ENCODE data around the gene PATJ. TPM values are rescaled to one million over a fixed set of nuclear protein-coding genes. Genes with fewer than 3 reads are reported as not detected.
A peak's percentile ranks its signal among the peaks of the same experiment; 100 is the strongest.
"Not testable (repeated sequence)": the region's sequence is repeated elsewhere in the genome, so short reads cannot be mapped to it uniquely, and the experiment has no call there.

Gene PATJ
- polyA plus RNA-seq, 1 donor from 2014 or later: 7.8 TPM

GRCh38 chr1:61948685-61949084 is 206.4 kb downstream of the PATJ start:
- H3K79me2 ChIP-seq (replicated peaks; ENCODE audit: insufficient read depth, low read length); H3F3A ChIP-seq (ENCODE audit: insufficient read depth, low read length, poor library complexity, severe bottlenecking); H3K27me3 ChIP-seq (ENCODE audit: insufficient read depth, low read depth, low read length); H3K9me3 ChIP-seq (ENCODE audit: low read length); H3K4me2 ChIP-seq (ENCODE audit: low read length); H2AFZ ChIP-seq (ENCODE audit: low read depth, low read length); H3K36me3 ChIP-seq (ENCODE audit: insufficient read depth, low read length); H3K27ac ChIP-seq (ENCODE audit: low read length); H4K20me1 ChIP-seq (ENCODE audit: insufficient read depth); H3K9ac ChIP-seq (ENCODE audit: low read length); H3K9me2 ChIP-seq (ENCODE audit: insufficient read depth, low read length); H3K4me3 ChIP-seq (ENCODE audit: low read length): not testable (repeated sequence)

DNA sequence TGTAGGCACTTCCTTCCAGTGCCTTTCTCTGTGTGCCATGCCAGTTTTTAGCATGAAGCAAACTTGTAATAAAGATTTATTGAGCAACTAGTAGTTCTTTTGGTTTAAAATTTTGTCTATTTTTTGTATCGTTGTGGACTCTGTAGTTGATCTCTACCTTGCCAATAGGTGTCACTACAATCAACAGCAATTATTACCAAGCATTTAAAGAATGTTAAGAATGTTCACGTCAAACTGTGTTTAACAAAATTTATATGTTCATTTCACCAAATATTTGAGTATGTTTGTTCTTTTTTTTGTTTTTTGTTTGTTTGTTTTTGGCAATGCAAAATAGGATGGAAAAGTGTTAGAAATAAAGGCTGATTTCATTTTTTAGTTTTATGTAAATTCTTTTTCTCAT is 208.1 kb downstream of the PATJ start:
- no peak overlapping the region for H3K27ac ChIP-seq (ENCODE audit: low read length)
- H3F3A ChIP-seq (ENCODE audit: insufficient read depth, low read length, poor library complexity, severe bottlenecking): no peaks in the 10 kb centered on the region
- no peak overlapping the region for H3K9ac ChIP-seq (ENCODE audit: low read length)
- no peaks in the 10 kb centered on the region for H3K27me3 ChIP-seq (ENCODE audit: insufficient read depth, low read depth, low read length)
- no peaks in the 10 kb centered on the region for H3K79me2 ChIP-seq (replicated peaks; ENCODE audit: insufficient read depth, low read length)
- H3K4me2 ChIP-seq (ENCODE audit: low read length): no peak overlapping the region
- no peaks in the 10 kb centered on the region for H3K9me3 ChIP-seq (ENCODE audit: low read length)
- H4K20me1 ChIP-seq (ENCODE audit: insufficient read depth): no peaks in the 10 kb centered on the region
- H3K9me2 ChIP-seq (ENCODE audit: insufficient read depth, low read length): no peaks in the 10 kb centered on the region
- no peak overlapping the region for H3K4me3 ChIP-seq (ENCODE audit: low read length)
- H2AFZ ChIP-seq (ENCODE audit: low read depth, low read length): no peak overlapping the region
- TF ChIP-seq, protein P1, sequence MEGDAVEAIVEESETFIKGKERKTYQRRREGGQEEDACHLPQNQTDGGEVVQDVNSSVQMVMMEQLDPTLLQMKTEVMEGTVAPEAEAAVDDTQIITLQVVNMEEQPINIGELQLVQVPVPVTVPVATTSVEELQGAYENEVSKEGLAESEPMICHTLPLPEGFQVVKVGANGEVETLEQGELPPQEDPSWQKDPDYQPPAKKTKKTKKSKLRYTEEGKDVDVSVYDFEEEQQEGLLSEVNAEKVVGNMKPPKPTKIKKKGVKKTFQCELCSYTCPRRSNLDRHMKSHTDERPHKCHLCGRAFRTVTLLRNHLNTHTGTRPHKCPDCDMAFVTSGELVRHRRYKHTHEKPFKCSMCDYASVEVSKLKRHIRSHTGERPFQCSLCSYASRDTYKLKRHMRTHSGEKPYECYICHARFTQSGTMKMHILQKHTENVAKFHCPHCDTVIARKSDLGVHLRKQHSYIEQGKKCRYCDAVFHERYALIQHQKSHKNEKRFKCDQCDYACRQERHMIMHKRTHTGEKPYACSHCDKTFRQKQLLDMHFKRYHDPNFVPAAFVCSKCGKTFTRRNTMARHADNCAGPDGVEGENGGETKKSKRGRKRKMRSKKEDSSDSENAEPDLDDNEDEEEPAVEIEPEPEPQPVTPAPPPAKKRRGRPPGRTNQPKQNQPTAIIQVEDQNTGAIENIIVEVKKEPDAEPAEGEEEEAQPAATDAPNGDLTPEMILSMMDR (IDR thresholded peaks at IDR 0.05; ENCODE audit: poor library complexity, severe bottlenecking): peak; percentile 39
- TF ChIP-seq EZH2 (IDR thresholded peaks at IDR 0.05; ENCODE audit: borderline replicate concordance, insufficient read depth, low read length, poor library complexity, severe bottlenecking) (no peak), REST (IDR thresholded peaks at IDR 0.05; ENCODE audit: borderline replicate concordance) (no peak)
- H3K36me3 ChIP-seq (ENCODE audit: insufficient read depth, low read length): no peaks in the 10 kb centered on the region

DNA sequence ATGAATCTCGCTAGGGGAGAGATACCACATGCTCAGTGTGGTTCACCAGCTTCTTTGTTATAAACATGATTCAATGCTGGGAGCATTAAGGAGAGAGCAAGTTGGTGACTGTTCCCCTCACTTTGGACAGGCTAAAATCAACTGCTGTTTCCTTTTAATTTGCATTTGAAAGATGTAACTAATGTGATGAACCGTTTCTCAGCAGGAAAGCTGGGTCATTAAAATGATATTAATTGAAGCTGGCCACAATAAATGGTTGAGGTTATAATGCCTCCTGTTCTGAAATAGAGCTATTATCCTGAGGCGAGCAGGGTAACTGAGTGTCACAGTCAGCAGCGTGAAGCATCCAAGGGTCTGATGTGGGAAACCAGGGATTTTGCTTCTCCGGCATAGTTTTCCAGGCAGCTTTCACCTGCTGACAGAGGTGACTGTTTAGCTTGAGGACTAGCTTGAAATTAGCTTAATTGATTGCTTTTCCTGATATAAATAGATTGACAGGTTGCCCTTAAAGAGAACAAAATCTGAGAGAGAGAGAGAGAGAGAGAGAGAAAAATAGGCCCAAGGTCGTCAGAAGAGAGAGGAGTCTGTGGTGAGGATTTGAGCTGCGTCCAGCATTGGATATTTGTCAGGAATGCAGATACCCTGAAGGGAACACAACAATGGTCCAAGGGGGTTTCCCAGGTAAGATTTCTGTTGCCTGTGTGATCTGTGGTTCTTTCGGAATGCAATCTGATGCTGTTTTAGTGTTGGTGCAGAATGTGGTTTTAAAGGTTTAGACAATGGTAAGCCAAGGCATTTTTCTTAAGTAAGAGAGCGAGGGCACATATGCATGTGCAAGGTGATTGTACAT is 209.7 kb downstream of the PATJ start:
- Histone ChIP-seq H3K27me3 (ENCODE audit: insufficient read depth, low read depth, low read length) (no peaks in the 10 kb centered on the region), H4K20me1 (ENCODE audit: insufficient read depth) (no peaks in the 10 kb centered on the region), H3K9me3 (ENCODE audit: low read length) (no peaks in the 10 kb centered on the region), H3K4me2 (ENCODE audit: low read length) (peak overlapping the region; percentile 54), H2AFZ (ENCODE audit: low read depth, low read length) (no peak overlapping the region), H3K4me3 (ENCODE audit: low read length) (peak overlapping the region; percentile 53), H3F3A (ENCODE audit: insufficient read depth, low read length, poor library complexity, severe bottlenecking) (no peaks in the 10 kb centered on the region), H3K9ac (ENCODE audit: low read length) (peak overlapping the region; percentile 29), H3K9me2 (ENCODE audit: insufficient read depth, low read length) (no peaks in the 10 kb centered on the region), H3K36me3 (ENCODE audit: insufficient read depth, low read length) (no peaks in the 10 kb centered on the region), H3K79me2 (replicated peaks; ENCODE audit: insufficient read depth, low read length) (no peaks in the 10 kb centered on the region), H3K27ac (ENCODE audit: low read length) (peak overlapping the region; percentile 21)
- TF ChIP-seq SMC3 (conservative IDR thresholded peaks at IDR 0.05; ENCODE audit: poor library complexity): no peak
- peak; percentile 45 for TF ChIP-seq TAF1 (IDR thresholded peaks at IDR 0.05; ENCODE audit: low read depth)
- TF ChIP-seq REST (IDR thresholded peaks at IDR 0.05; ENCODE audit: borderline replicate concordance): peak; percentile 78

All from neural cell (in vitro differentiated cells).